HG03025 (cell line): ENCODE measurements around the gene CPLANE2.
"Not testable (repeated sequence)": the region's sequence is repeated elsewhere in the genome, so short reads cannot be mapped to it uniquely, and the experiment has no call there.

Experiments
- ATAC-seq: cut with Tn5 transposase; IDR thresholded peaks from one replicate; pipeline ENCODE4 v1.9.1; 2021; ENCODE audit warnings: mild to moderate bottlenecking, moderate library complexity; ENCODE audit not compliant: unreplicated experiment, low FRiP score

Gene CPLANE2

GRCh38 chr1:16236511-16237342 is at the start of gene CPLANE2:
Gene CPLANE2, minus strand, starts transcription at chr1:16237183. Its CDS starts 441 bp downstream, at chr1:16236742.
- peak; percentile 73 for ATAC-seq

GRCh38 chr1:16286122-16286521 is 49.1 kb upstream of the CPLANE2 start:
- ATAC-seq: no peak

GRCh38 chr1:16281765-16282164 is 44.8 kb upstream of the CPLANE2 start:
- no peak for ATAC-seq

- ATAC-seq: no peak
These were observed 42.2 kb upstream of the CPLANE2 start for GRCh38 chr1:16279186-16279585.

GRCh38 chr1:16276302-16277030 is 39.5 kb upstream of the CPLANE2 start:
- no peak for ATAC-seq

- ATAC-seq: no peak
These were observed 38.6 kb upstream of the CPLANE2 start for GRCh38 chr1:16275591-16275990.

GRCh38 chr1:16267690-16268180 is 30.8 kb upstream of the CPLANE2 start:
- ATAC-seq: no peak

GRCh38 chr1:16266411-16267118 is 29.6 kb upstream of the CPLANE2 start:
- no peak for ATAC-seq

- no peak for ATAC-seq
These were observed 25.1 kb upstream of the CPLANE2 start for GRCh38 chr1:16262067-16262466.

GRCh38 chr1:16260814-16261213 is 23.8 kb upstream of the CPLANE2 start:
- ATAC-seq: no peak

GRCh38 chr1:16258591-16259135 is 21.7 kb upstream of the CPLANE2 start:
- ATAC-seq: no peak

GRCh38 chr1:16257968-16258367 is 21.0 kb upstream of the CPLANE2 start:
- ATAC-seq: no peak

- ATAC-seq: not testable (repeated sequence)
These were observed 20.6 kb upstream of the CPLANE2 start for GRCh38 chr1:16257556-16257955.

GRCh38 chr1:16256478-16256877 is 19.5 kb upstream of the CPLANE2 start:
- no peak for ATAC-seq

GRCh38 chr1:16254263-16254928 is 17.4 kb upstream of the CPLANE2 start:
- no peak for ATAC-seq

GRCh38 chr1:16253332-16253922 is 16.4 kb upstream of the CPLANE2 start:
- ATAC-seq: no peak

GRCh38 chr1:16252912-16253311 is 15.9 kb upstream of the CPLANE2 start:
- ATAC-seq: no peak

- no peak for ATAC-seq
These were observed 14.4 kb upstream of the CPLANE2 start for GRCh38 chr1:16251381-16251780.

- ATAC-seq: no peak
These were observed 13.7 kb upstream of the CPLANE2 start for GRCh38 chr1:16250524-16251251.
